ENCODE measurements around the gene HOXB3. TPM values are rescaled to one million over a fixed set of nuclear protein-coding genes. Genes with fewer than 3 reads are reported as not detected.
A peak's percentile ranks its signal among the peaks of the same experiment; 100 is the strongest.

Gene HOXB3
- total and polyA plus RNA-seq, 2 donors (not counting 1 experiment from before 2014, with no cell fraction given) = 15.7 to 28.6 TPM

- H2AFZ ChIP-seq (ENCODE audit: low read length) = no peak overlapping the region
- TF ChIP-seq EZH2 (IDR thresholded peaks at IDR 0.05; ENCODE audit: low read length, missing control alignments) = no peak
- no peak for TF ChIP-seq CTCF (conservative IDR thresholded peaks at IDR 0.05 in 1 of 2, IDR thresholded peaks at IDR 0.05 in 1 of 2; ENCODE audit: low read depth in 1 of 2, low read length in 2 of 2)
- H3K9ac ChIP-seq (ENCODE audit: insufficient read depth, low read length) = peak overlapping the region; percentile 94
- H4K20me1 ChIP-seq (ENCODE audit: control insufficient read depth, extremely low read depth, insufficient read depth, low read length) = no peaks in the 10 kb centered on the region
- peak overlapping the region; percentile 83 to 98 (median 92) for H3K4me3 ChIP-seq (replicated peaks in 1 of 4; ENCODE audit: control extremely low read depth in 1 of 4, insufficient read depth in 1 of 4, low read depth in 3 of 4, low read length in 4 of 4)
- peak overlapping the region; percentile 99 for H3K4me2 ChIP-seq (ENCODE audit: extremely low read depth, insufficient read depth, low read length)
- H3K27ac ChIP-seq (ENCODE audit: insufficient read depth, low read length) = peak overlapping the region; percentile 98
- no peaks in the 10 kb centered on the region for H3K9me3 ChIP-seq (ENCODE audit: control insufficient read depth, insufficient read depth, low read depth, low read length)
- H3K4me1 ChIP-seq (ENCODE audit: control insufficient read depth, extremely low read depth, insufficient read depth, low read length) = peaks cover 15% of the 10 kb centered on the region
- peaks cover 100% of the 10 kb centered on the region for H3K79me2 ChIP-seq (ENCODE audit: control insufficient read depth, insufficient read depth, low read length)
- H3K27me3 ChIP-seq (ENCODE audit: control insufficient read depth, insufficient read depth, low read length) = no peaks in the 10 kb centered on the region
- DNase-seq (ENCODE audit: low read depth in 2 of 2) = peak in 1 of 2 donors; percentile 90
- peaks cover 5% of the 10 kb centered on the region for H3K36me3 ChIP-seq (ENCODE audit: control insufficient read depth, insufficient read depth, low read length)
These were observed 2.6 kb downstream of the HOXB3 start for GRCh38 chr17:48587276-48588073.

- peak; percentile 55 to 57 for DNase-seq (ENCODE audit: low read depth in 2 of 2)
- peak overlapping the region; percentile 83 to 98 (median 92) for H3K4me3 ChIP-seq (replicated peaks in 1 of 4; ENCODE audit: control extremely low read depth in 1 of 4, insufficient read depth in 1 of 4, low read depth in 3 of 4, low read length in 4 of 4)
These were observed 3.4 kb downstream of the HOXB3 start for GRCh38 chr17:48586355-48587258.

More at GRCh38 chr17:48586355-48587258, 3.4 kb downstream of the HOXB3 start:
- Histone ChIP-seq H3K4me2 (ENCODE audit: extremely low read depth, insufficient read depth, low read length) (peak overlapping the region; percentile 99), H3K79me2 (ENCODE audit: control insufficient read depth, insufficient read depth, low read length) (peaks cover 100% of the 10 kb centered on the region), H3K9ac (ENCODE audit: insufficient read depth, low read length) (peak overlapping the region; percentile 72), H3K27me3 (ENCODE audit: control insufficient read depth, insufficient read depth, low read length) (no peaks in the 10 kb centered on the region), H3K36me3 (ENCODE audit: control insufficient read depth, insufficient read depth, low read length) (peaks cover 7% of the 10 kb centered on the region), H3K27ac (ENCODE audit: insufficient read depth, low read length) (peak overlapping the region; percentile 98), H2AFZ (ENCODE audit: low read length) (no peak overlapping the region), H3K4me1 (ENCODE audit: control insufficient read depth, extremely low read depth, insufficient read depth, low read length) (peaks cover 15% of the 10 kb centered on the region), H4K20me1 (ENCODE audit: control insufficient read depth, extremely low read depth, insufficient read depth, low read length) (no peaks in the 10 kb centered on the region), H3K9me3 (ENCODE audit: control insufficient read depth, insufficient read depth, low read depth, low read length) (no peaks in the 10 kb centered on the region)
- TF ChIP-seq CTCF (conservative IDR thresholded peaks at IDR 0.05 in 1 of 2, IDR thresholded peaks at IDR 0.05 in 1 of 2; ENCODE audit: low read depth in 1 of 2, low read length in 2 of 2) (no peak), EZH2 (IDR thresholded peaks at IDR 0.05; ENCODE audit: low read length, missing control alignments) (no peak)

Data from fibroblast of lung (primary cell).